Ovary (tissue), 9 donors: Measurements from ENCODE around the gene MOB3B. TPM values are rescaled to one million over a fixed set of nuclear protein-coding genes. Genes with fewer than 3 reads are reported as not detected.

Experiments used
- DNase-seq, 5 donors: peaks; one replicate each; pipeline ENCODE4 v3.0.0-alpha.2; 2019 to 2020
- H3K27ac ChIP-seq, 2 donors: fragments of 200-600 bp; one replicate each; pipeline versions ENCODE4 v1.5.1 to v1.8.0; 2019 to 2022
- H3K27me3 ChIP-seq: fragments of 200-600 bp; one replicate; pipeline ENCODE4 v1.8.0; 2022
- H3K36me3 ChIP-seq: fragments of 200-600 bp; sonication (generic); one replicate; pipeline ENCODE4 v1.5.1; 2019
- H3K4me1 ChIP-seq: one replicate; pipeline ENCODE4 v1.8.1; 2013; ENCODE audit warnings: mild to moderate bottlenecking, moderate library complexity; ENCODE audit not compliant: insufficient read depth
- H3K4me3 ChIP-seq: fragments of 200-600 bp; sonication (generic); one replicate; pipeline ENCODE4 v1.5.1; 2017
- H3K9me3 ChIP-seq, 2 donors: fragments of 200-600 bp in 1 of 2; sonication (generic) in 1 of 2; one replicate each; pipeline versions ENCODE4 v1.5.1 to v1.8.1; 2013 to 2019; ENCODE audit warnings: mild to moderate bottlenecking in 1 of 2, moderate library complexity in 1 of 2
- EP300 ChIP-seq: sonication (generic); formaldehyde crosslinking; IDR thresholded peaks from one replicate; pipeline ENCODE4 v1.6.1; 2017; ENCODE audit warnings: antibody characterized with exemption
- POLR2A ChIP-seq: fragments of 450-650 bp; IDR thresholded peaks from one replicate; pipeline ENCODE4 v1.6.1; 2017; ENCODE audit warnings: antibody characterized with exemption, mild to moderate bottlenecking, moderate library complexity
- WGBS, 3 donors: extraction: QIAGEN DNeasy Blood & Tissue Kit in 1 of 3; methylation state at CpG; one replicate each; pipeline versions ENCODE4 v1.1.5 to v1.1.7; 2013 to 2017; 5-methylcytosine and 5-hydroxymethylcytosine counted together
- intact Hi-C, 4 donors: fragments of 100-400 bp; cut with DNase I; formaldehyde crosslinking; loops; one replicate each; pipeline versions ENCODE4 v1.11.0 to v1.15.1; 2022 to 2023
- polyA plus RNA-seq, 2 donors: library from polyadenylated mRNA; stranded (reverse); fragments of 200-250 nt in 1 of 2; fragments of 350-450 nt in 1 of 2; fragmentation: Illumina TruSeq in 1 of 2; extraction: RNeasy Lipid Tissue Mini Kit (QIAGEN cat#74804) in 1 of 2; gene quantifications; one replicate each; pipeline ENCODE4 v1.2.3, GENCODE V29; 2013 to 2014
- total RNA-seq, 7 donors: library from RNA; depleted of rRNA in 2 of 7; stranded (reverse); fragments of >200 nt in 2 of 7; fragmentation: NEBNext Ultra II Directional in 3 of 7; extraction: Animal tissue kit (Norgen Biotek cat#: 25700) in 3 of 7; gene quantifications; one replicate each; pipeline versions ENCODE4 v1.1.0 to v1.2.4, GENCODE V29; 2016 to 2023
- TF ChIP-seq, protein P1 (sequence below), 3 donors: fragments of 450-650 bp in 2 of 3; fragments of 200-600 bp in 1 of 3; IDR thresholded peaks; one replicate each; pipeline versions ENCODE4 v1.5.1 to v1.8.0; 2016 to 2022; ENCODE audit warnings: antibody characterized with exemption in 3 of 3, mild to moderate bottlenecking in 1 of 3
- donor health status: DM: no; HTN: no; CAD: no; lungs with moderate emphysema.
- donor health status: DM: no; HTN: no; CAD: no.
- donor health status: Bipolar disorder and iron deficiency.
- donor health status: DM: yes; HTN: yes; CAD: no.
- donor health status: DM: no; HTN: no; CAD: no.
- donor health status: DM: yes; HTN: yes; CAD: no.

MOB3B gene
- total and polyA plus RNA-seq, 9 donors = 16.3 to 68.2 (median 28.1) TPM

DNA sequence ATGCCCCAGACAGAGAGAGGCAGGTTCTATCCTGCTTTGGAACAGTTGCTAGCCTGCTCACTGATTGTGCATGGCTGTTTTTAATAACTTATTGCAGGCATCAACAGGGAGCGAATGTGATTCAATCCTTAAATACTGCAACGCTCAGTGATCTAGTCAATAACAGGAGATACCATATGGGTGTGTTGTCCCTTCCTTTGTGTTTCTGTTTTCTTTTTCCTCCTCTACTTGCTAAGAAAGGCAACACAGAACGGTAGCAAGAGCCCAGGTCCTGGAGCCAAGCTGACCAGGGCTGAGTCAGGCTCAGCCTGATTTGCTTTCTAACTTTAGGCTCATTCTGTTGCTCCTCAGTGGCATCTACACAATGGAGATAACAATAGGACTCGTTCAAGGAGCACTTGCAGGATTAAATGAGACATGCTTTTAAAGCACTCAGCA lies 134.1 kb downstream of the MOB3B start:
- peak overlapping the region in 1 of 2 donors; percentile 31 for H3K27ac ChIP-seq
- intact Hi-C loops = no loop called here
- 8 to 19% (median 14%) methylated on average over 4 of the region's 4 CpGs for WGBS, 3 donors
- no peak for DNase-seq
- H3K4me3 ChIP-seq = no peak overlapping the region
- H3K4me1 ChIP-seq = peaks cover 18% of the 10 kb centered on the region
- H3K27me3 ChIP-seq = no peaks in the 10 kb centered on the region
- no peaks in the 10 kb centered on the region for H3K36me3 ChIP-seq
- no peaks in the 10 kb centered on the region for H3K9me3 ChIP-seq
- TF ChIP-seq, protein P1, sequence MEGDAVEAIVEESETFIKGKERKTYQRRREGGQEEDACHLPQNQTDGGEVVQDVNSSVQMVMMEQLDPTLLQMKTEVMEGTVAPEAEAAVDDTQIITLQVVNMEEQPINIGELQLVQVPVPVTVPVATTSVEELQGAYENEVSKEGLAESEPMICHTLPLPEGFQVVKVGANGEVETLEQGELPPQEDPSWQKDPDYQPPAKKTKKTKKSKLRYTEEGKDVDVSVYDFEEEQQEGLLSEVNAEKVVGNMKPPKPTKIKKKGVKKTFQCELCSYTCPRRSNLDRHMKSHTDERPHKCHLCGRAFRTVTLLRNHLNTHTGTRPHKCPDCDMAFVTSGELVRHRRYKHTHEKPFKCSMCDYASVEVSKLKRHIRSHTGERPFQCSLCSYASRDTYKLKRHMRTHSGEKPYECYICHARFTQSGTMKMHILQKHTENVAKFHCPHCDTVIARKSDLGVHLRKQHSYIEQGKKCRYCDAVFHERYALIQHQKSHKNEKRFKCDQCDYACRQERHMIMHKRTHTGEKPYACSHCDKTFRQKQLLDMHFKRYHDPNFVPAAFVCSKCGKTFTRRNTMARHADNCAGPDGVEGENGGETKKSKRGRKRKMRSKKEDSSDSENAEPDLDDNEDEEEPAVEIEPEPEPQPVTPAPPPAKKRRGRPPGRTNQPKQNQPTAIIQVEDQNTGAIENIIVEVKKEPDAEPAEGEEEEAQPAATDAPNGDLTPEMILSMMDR (IDR thresholded peaks at IDR 0.05) = no peak
- TF ChIP-seq EP300 = no peak
- no peak for TF ChIP-seq POLR2A

DNA sequence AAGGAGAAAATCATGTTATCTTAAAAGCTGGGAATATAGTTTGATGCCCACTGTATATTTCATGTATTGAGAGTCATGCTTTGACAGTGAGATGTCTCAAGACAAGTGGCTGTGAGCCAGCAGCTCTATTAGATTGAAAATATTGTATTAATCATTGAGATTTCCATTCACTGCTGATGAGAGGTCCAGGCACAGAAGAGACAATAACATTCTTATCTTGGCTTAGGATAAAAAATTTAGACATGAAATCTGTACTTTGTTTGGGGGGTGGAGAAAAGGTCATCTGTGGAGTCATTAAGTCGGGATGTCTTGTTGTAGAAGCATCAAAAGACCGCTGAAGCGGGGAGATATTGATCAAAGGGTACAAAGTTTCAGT lies 134.8 kb downstream of the MOB3B start:
- no peaks in the 10 kb centered on the region for H3K27me3 ChIP-seq
- peak overlapping the region in 1 of 2 donors; percentile 31 for H3K27ac ChIP-seq
- 86 to 91% (median 86%) methylated on average over 3 of the region's 3 CpGs for WGBS, 3 donors
- peaks cover 18% of the 10 kb centered on the region for H3K4me1 ChIP-seq
- TF ChIP-seq EP300 (no peak), POLR2A (no peak)
- TF ChIP-seq, protein P1 (IDR thresholded peaks at IDR 0.05) = no peak
- DNase-seq = no peak
- H3K4me3 ChIP-seq = no peak overlapping the region
- intact Hi-C loops = no loop called here
- no peaks in the 10 kb centered on the region for H3K9me3 ChIP-seq
- H3K36me3 ChIP-seq = no peaks in the 10 kb centered on the region

DNA sequence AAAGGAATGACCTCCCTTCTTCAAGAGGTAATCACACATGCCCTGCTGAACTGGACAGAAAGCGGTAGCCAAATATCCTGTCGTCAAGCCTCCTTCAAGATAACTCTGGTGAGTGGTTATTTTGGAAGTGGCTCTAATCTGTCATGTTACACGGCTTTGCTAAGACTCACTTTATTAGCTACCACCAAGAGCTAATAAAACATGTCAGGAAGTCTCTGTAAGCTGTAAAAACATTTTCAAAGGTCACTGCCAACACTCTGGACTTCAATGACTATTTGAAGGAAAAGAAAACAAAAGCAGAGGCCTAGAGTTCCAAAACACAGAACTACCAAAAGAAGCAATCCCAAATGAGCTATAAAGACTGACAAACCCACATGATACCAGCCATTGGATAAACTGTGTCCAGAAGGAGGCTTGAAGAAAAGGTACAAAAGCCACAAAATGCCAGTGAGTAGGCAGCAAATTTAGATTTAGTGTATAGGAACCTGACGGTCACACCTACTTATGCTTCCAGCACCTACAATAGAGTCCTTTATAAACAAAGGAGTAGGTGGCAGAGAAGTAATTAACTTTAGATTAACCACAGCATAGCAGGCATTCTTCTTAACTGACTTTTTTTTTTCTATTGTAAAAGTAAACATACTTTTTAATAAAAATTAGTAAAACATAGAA lies 135.3 kb downstream of the MOB3B start:
- WGBS, 3 donors = 31 to 33% (median 32%) methylated on average over 4 of the region's 4 CpGs
- H3K4me1 ChIP-seq = peaks cover 19% of the 10 kb centered on the region
- no peak for DNase-seq
- no peaks in the 10 kb centered on the region for H3K27me3 ChIP-seq
- TF ChIP-seq POLR2A = no peak
- TF ChIP-seq EP300 = no peak
- TF ChIP-seq, protein P1 (IDR thresholded peaks at IDR 0.05) = no peak
- H3K9me3 ChIP-seq = no peaks in the 10 kb centered on the region
- intact Hi-C loops = no loop called here
- no peak overlapping the region for H3K4me3 ChIP-seq
- peak overlapping the region in 1 of 2 donors; percentile 31 for H3K27ac ChIP-seq
- no peaks in the 10 kb centered on the region for H3K36me3 ChIP-seq

DNA sequence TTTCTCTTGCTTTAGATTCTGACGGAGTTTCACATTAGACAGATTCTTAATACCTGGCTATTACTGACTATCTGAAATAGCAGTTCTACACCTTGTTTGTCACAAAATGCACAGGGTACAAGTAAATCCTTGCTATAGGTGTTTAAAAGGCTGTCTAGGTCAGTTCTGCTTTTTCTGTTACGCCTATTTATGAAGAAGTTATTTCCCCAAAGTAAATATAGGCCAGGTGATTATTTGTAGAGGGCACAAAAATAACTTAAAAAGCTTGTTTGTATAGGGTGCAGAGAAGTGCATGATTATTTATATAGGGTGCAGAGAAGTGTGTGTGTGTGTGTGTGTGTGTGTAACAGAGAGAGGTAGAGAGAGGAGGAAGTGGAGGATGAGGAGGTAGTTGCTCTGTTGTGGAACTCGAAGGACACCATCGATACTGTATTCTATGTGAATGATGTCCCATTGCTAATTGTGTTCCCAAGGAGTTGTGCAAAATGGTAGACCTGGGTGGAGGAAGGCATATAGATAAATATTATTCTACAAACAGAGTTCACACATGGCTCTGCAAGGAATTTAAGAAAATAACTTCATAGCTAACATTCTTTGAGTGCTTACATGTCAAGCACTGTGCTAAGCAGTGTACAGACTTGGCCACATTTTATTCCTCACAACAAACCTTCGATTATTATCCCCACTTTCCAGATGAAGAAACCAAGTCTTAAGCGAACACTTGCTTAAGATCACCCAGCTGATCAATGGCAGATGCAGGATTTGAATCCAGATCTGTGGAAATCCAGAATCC lies 136.4 kb downstream of the MOB3B start:
- Histone ChIP-seq H3K36me3 (no peaks in the 10 kb centered on the region), H3K4me1 (peaks cover 24% of the 10 kb centered on the region), H3K4me3 (no peak overlapping the region), H3K27ac (peak overlapping the region in 1 of 2 donors; percentile 31), H3K27me3 (no peaks in the 10 kb centered on the region), H3K9me3 (no peaks in the 10 kb centered on the region)
- no peak for TF ChIP-seq EP300
- WGBS, 3 donors = 85 to 90% (median 86%) methylated on average over 6 of the region's 6 CpGs
- intact Hi-C loops = no loop called here
- DNase-seq = no peak

DNA sequence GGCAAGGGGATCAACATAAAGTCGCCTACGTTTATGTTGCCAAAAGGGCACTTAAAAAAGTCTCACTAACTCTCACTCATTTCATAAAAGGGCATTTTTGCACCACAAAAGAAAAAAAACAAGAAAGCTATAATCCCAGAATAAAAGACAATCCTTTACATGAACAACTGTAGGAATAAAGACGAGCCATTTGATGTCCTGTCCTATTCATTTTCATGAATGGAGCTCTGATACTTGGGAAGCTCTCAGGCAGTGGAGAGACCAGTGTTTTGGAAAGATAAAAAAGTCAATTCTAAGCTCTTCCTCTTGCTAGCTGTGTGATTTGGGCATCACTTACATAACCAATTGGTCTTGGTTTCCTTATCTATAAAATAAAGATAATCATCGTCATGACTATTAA lies 137.2 kb downstream of the MOB3B start:
- no peak for DNase-seq
- no peaks in the 10 kb centered on the region for H3K27me3 ChIP-seq
- H3K4me1 ChIP-seq = peaks cover 26% of the 10 kb centered on the region
- no peak overlapping the region for H3K27ac ChIP-seq
- TF ChIP-seq, protein P1 (IDR thresholded peaks at IDR 0.05) = no peak
- TF ChIP-seq EP300 (no peak), POLR2A (no peak)
- H3K9me3 ChIP-seq = no peaks in the 10 kb centered on the region
- no peaks in the 10 kb centered on the region for H3K36me3 ChIP-seq
- WGBS, 3 donors = 96 to 98% (median 97%) methylated on average over 4 of the region's 4 CpGs
- no peak overlapping the region for H3K4me3 ChIP-seq
- intact Hi-C loops = no loop called here
